Psoas muscle (tissue), 8 donors: ENCODE measurements around the gene IQUB. TPM values are rescaled to one million over a fixed set of nuclear protein-coding genes. Genes with fewer than 3 reads are reported as not detected.

Source experiments
- ATAC-seq, 4 donors: fragments of 200-7000 bp; cut with Tn5 transposase; one replicate each; pipeline ENCODE4 v1.9.1; 2020; ENCODE audit warnings: moderate library complexity in 3 of 4, mild to moderate bottlenecking in 2 of 4
- DNase-seq, 2 donors: peaks; one replicate each; pipeline ENCODE4 v3.0.0-alpha.2; 2020
- H3K27ac ChIP-seq: fragments of 200-600 bp; one replicate; pipeline ENCODE4 v1.8.0; 2022
- H3K27me3 ChIP-seq, 3 donors: fragments of 200-600 bp in 1 of 3; one replicate each; pipeline versions ENCODE4 v1.6.1 to v1.8.0; 2013 to 2022; ENCODE audit warnings: low read length in 2 of 3, mild to moderate bottlenecking in 2 of 3, moderate library complexity in 1 of 3; ENCODE audit not compliant: insufficient read depth in 3 of 3
- H3K36me3 ChIP-seq, 2 donors: fragments of 200-600 bp in 1 of 2; one replicate each; pipeline versions ENCODE4 v1.6.1 to v1.8.0; 2013 to 2022; ENCODE audit warnings: low read depth in 1 of 2, mild to moderate bottlenecking in 1 of 2, moderate library complexity in 1 of 2; ENCODE audit not compliant: insufficient read depth in 1 of 2
- H3K4me1 ChIP-seq: fragments of 200-600 bp; one replicate; pipeline ENCODE4 v1.8.0; 2022
- H3K4me3 ChIP-seq: fragments of 200-600 bp; one replicate; pipeline ENCODE4 v1.8.0; 2022; ENCODE audit warnings: mild to moderate bottlenecking
- H3K9me3 ChIP-seq: fragments of 200-600 bp; one replicate; pipeline ENCODE4 v1.8.0; 2022
- CTCF ChIP-seq: fragments of 200-600 bp; IDR thresholded peaks from one replicate; pipeline ENCODE4 v1.8.0; 2022; ENCODE audit warnings: antibody characterized with exemption
- WGBS, 3 donors: extraction: QIAGEN DNeasy Blood & Tissue Kit; methylation state at CpG; one replicate each; pipeline versions ENCODE4 v1.1.6 to v1.1.7; 2013; 5-methylcytosine and 5-hydroxymethylcytosine counted together
- intact Hi-C, 2 donors: fragments of 100-400 bp; cut with DNase I; formaldehyde crosslinking; loops; one replicate each; pipeline versions ENCODE4 v1.11.0 to v1.14.2; 2022
- polyA plus RNA-seq, 3 donors: library from polyadenylated mRNA; stranded (reverse); fragments of 200-250 nt; gene quantifications; one replicate each; pipeline ENCODE4 v1.2.3, GENCODE V29; 2013
- total RNA-seq, 4 donors: library from RNA; stranded (reverse); fragmentation: NEBNext Ultra II Directional in 2 of 4; extraction: Animal tissue kit (Norgen Biotek cat#: 25700) in 2 of 4; gene quantifications; one replicate each; pipeline versions ENCODE4 v1.2.1 to v1.2.4, GENCODE V29; 2021 to 2023
- donor health status: healthy with polysubstance abuse.
- donor health status: DM: no; HTN: no; CAD: no; lungs with moderate emphysema.
- donor health status: Bipolar disorder and iron deficiency.
- donor health status: healthy.
- donor health status: DM: yes; HTN: yes; CAD: no.
- donor health status: DM: no; HTN: no; CAD: no.
- donor health status: DM: no; HTN: no; CAD: no.
- donor health status: DM: yes; HTN: yes; CAD: no.

The IQUB gene
- total and polyA plus RNA-seq, 7 donors, result 0.14 to 3.5 (median 0.47) TPM

GRCh38 chr7:123435080-123435700, 99.2 kb downstream of the IQUB start:
- intact Hi-C loops, result no loop called here
- ATAC-seq (no peak), DNase-seq (no peak)
- Histone ChIP-seq H3K9me3 (no peaks in the 10 kb centered on the region), H3K4me1 (no peaks in the 10 kb centered on the region), H3K4me3 (no peak overlapping the region), H3K27me3 (no peaks in the 10 kb centered on the region), H3K27ac (no peak overlapping the region), H3K36me3 (no peaks in the 10 kb centered on the region)
- 64 to 68% (median 66%) methylated on average over 4 of the region's 4 CpGs for WGBS, 3 donors
- no peak for TF ChIP-seq CTCF

- Histone ChIP-seq H3K4me3 (no peak overlapping the region), H3K4me1 (no peaks in the 10 kb centered on the region), H3K27me3 (no peaks in the 10 kb centered on the region), H3K9me3 (no peaks in the 10 kb centered on the region), H3K27ac (no peak overlapping the region), H3K36me3 (no peaks in the 10 kb centered on the region)
- intact Hi-C loops, result no loop called here
- TF ChIP-seq CTCF, result no peak
- no peak for ATAC-seq
- no peak for DNase-seq
Measured at GRCh38 chr7:123433665-123434064, 100.7 kb downstream of the IQUB start.

- 72 to 78% (median 75%) methylated on average over 2 of the region's 2 CpGs for WGBS, 3 donors
- H3K36me3 ChIP-seq, result no peaks in the 10 kb centered on the region
- no peaks in the 10 kb centered on the region for H3K27me3 ChIP-seq
- DNase-seq, result no peak
- no peaks in the 10 kb centered on the region for H3K4me1 ChIP-seq
- H3K27ac ChIP-seq, result no peak overlapping the region
- H3K9me3 ChIP-seq, result no peaks in the 10 kb centered on the region
- ATAC-seq, result no peak
- no peak for TF ChIP-seq CTCF
- H3K4me3 ChIP-seq, result no peak overlapping the region
- intact Hi-C loops, result no loop called here
Measured at GRCh38 chr7:123432601-123433000, 101.8 kb downstream of the IQUB start.

- intact Hi-C loops, result no loop called here
Measured at GRCh38 chr7:123431075-123431614, 103.2 kb downstream of the IQUB start.

More at GRCh38 chr7:123431075-123431614, 103.2 kb downstream of the IQUB start:
- Histone ChIP-seq H3K9me3 (no peaks in the 10 kb centered on the region), H3K27me3 (no peaks in the 10 kb centered on the region), H3K27ac (no peak overlapping the region), H3K4me1 (no peaks in the 10 kb centered on the region), H3K36me3 (no peaks in the 10 kb centered on the region), H3K4me3 (no peak overlapping the region)
- no peak for ATAC-seq
- WGBS, 3 donors, result 47 to 59% (median 57%) methylated on average over 5 of the region's 5 CpGs
- no peak for DNase-seq
- no peak for TF ChIP-seq CTCF
